Heart right ventricle (tissue), 16 donors: ENCODE data around the gene F2RL1. TPM values are rescaled to one million over a fixed set of nuclear protein-coding genes. Genes with fewer than 3 reads are reported as not detected.

Experiments
- ATAC-seq, 8 donors: fragments of 200-7000 bp; cut with Tn5 transposase; one replicate each; pipeline ENCODE4 v1.9.1; 2020; ENCODE audit warnings: mild to moderate bottlenecking in 8 of 8, moderate library complexity in 8 of 8, moderate number of reproducible peaks in 1 of 8
- DNase-seq, 2 donors: peaks; one replicate each; pipeline ENCODE4 v3.0.0-alpha.2; 2020
- H3K27ac ChIP-seq, 10 donors: fragments of 200-600 bp; sonication (generic) in 2 of 10; one replicate each; pipeline versions ENCODE4 v1.5.0 to v1.8.0; 2020 to 2022; ENCODE audit warnings: mild to moderate bottlenecking in 3 of 10
- H3K27me3 ChIP-seq, 7 donors: fragments of 200-600 bp; one replicate each; pipeline ENCODE4 v1.8.0; 2021 to 2022; ENCODE audit warnings: mild to moderate bottlenecking in 2 of 7
- H3K36me3 ChIP-seq, 9 donors: fragments of 200-600 bp; sonication (generic) in 1 of 9; one replicate each; pipeline versions ENCODE4 v1.5.0 to v1.8.0; 2020 to 2022; ENCODE audit warnings: mild to moderate bottlenecking in 2 of 9
- H3K4me1 ChIP-seq, 9 donors: fragments of 200-600 bp; sonication (generic) in 1 of 9; one replicate each; pipeline versions ENCODE4 v1.5.0 to v1.8.0; 2020 to 2022; ENCODE audit warnings: mild to moderate bottlenecking in 4 of 9
- H3K4me3 ChIP-seq, 10 donors: fragments of 200-600 bp; sonication (generic) in 2 of 10; one replicate each; pipeline versions ENCODE4 v1.5.0 to v1.8.0; 2020 to 2022; ENCODE audit warnings: mild to moderate bottlenecking in 7 of 10, moderate library complexity in 2 of 10
- H3K9me3 ChIP-seq, 11 donors: fragments of 200-600 bp in 10 of 11; sonication (generic) in 2 of 11; one replicate each; pipeline versions ENCODE4 v1.5.0 to v1.8.0; 2013 to 2022; ENCODE audit warnings: mild to moderate bottlenecking in 2 of 11, control low read depth in 1 of 11, moderate library complexity in 1 of 11
- CTCF ChIP-seq, 9 donors: fragments of 200-600 bp; sonication (generic) in 2 of 9; IDR thresholded peaks; one replicate each; pipeline versions ENCODE4 v1.5.0 to v1.8.0; 2021 to 2022; ENCODE audit warnings: antibody characterized with exemption in 9 of 9, mild to moderate bottlenecking in 5 of 9, moderate library complexity in 1 of 9
- WGBS, 2 donors: extraction: QIAGEN DNeasy Blood & Tissue Kit; methylation state at CpG; one replicate each; pipeline ENCODE4 v1.1.7; 2013; ENCODE audit warnings: inconsistent platforms in 1 of 2; 5-methylcytosine and 5-hydroxymethylcytosine counted together
- intact Hi-C, 10 donors: fragments of 100-400 bp; cut with DNase I; formaldehyde crosslinking; loops; one replicate each; pipeline versions ENCODE4 v1.11.1 to v1.14.2; 2022
- polyA plus RNA-seq, 2 donors: library from polyadenylated mRNA; stranded (reverse); fragments of 200-250 nt; gene quantifications; one replicate each; pipeline ENCODE4 v1.2.3, GENCODE V29; 2013
- total RNA-seq, 10 donors: library from RNA; stranded (reverse); fragmentation: NEBNext Ultra II Directional in 3 of 10; extraction: Animal tissue kit (Norgen Biotek cat#: 25700) in 3 of 10; gene quantifications; one replicate each; pipeline versions ENCODE4 v1.2.1 to v1.2.4, GENCODE V29; 2021 to 2023
- donor health status: Arrhythmogenic right ventricular cardiomyopathy.
- donor health status: ischemic (EF 13 %, LVEDD 7.1; RV severe dilation, severe dysfunction).
- donor health status: healthy with polysubstance abuse.
- donor health status: DM: no; HTN: yes; CAD: no.
- donor health status: DM: no; HTN: no; CAD: no.
- donor health status: ischemic (EF 25% LVEDD 6.9; RV normal size, moderate dysfunction).
- donor health status: ischemic (EF 25% LVEDD 5.7; RV mildly dilated, moderate dysfunction).
- donor health status: healthy.
- donor health status: DM: yes; HTN: yes; CAD: no.
- donor health status: Ischemic cardiomyopathy.
- donor health status: ischemic (EF 35%, LVEDD 5.7; RV mildly dilated, moderate dysfunction).
- donor health status: nonischemic (EF 11% LVEDD 7.7; RV severe dilation, severe dysfunction).
- donor health status: DM: yes; HTN: yes; CAD: no.
- donor health status: PGD.
- donor health status: ischemic (EF 29% LVEDD 5.4; RV normal size, mild dysfunction).
- donor health status: nonischemic (EF 23%, LVEDD 6.1; RV moderate dilation, normal function).

The F2RL1 gene
- total and polyA plus RNA-seq, 12 donors, result 0.56 to 3.9 (median 0.91) TPM

- no peaks in the 10 kb centered on the region for H3K36me3 ChIP-seq
- no peak for TF ChIP-seq CTCF (IDR thresholded peaks at IDR 0.05)
- intact Hi-C loops, result no loop called here
- ATAC-seq (no peak), DNase-seq (no peak)
- WGBS, 2 donors, result 86 to 88% methylated on average over 3 of the region's 3 CpGs
- no peaks in the 10 kb centered on the region for H3K9me3 ChIP-seq
- no peaks in the 10 kb centered on the region for H3K4me1 ChIP-seq
- no peak overlapping the region for H3K27ac ChIP-seq
- H3K27me3 ChIP-seq, result no peaks in the 10 kb centered on the region
- no peak overlapping the region for H3K4me3 ChIP-seq
These were observed 22.5 kb downstream of the F2RL1 start for GRCh38 chr5:76841361-76841760.

- Histone ChIP-seq H3K4me3 (no peak overlapping the region), H3K9me3 (no peaks in the 10 kb centered on the region), H3K36me3 (no peaks in the 10 kb centered on the region), H3K27me3 (peaks cover 0 to 6% (median 0%) of the 10 kb centered on the region in 7 donors), H3K27ac (no peak overlapping the region), H3K4me1 (peaks cover 0 to 11% (median 1%) of the 10 kb centered on the region in 9 donors)
- WGBS, 2 donors, result 94 to 98% methylated on average over 3 of the region's 3 CpGs
- no peak for DNase-seq
- intact Hi-C loops, result no loop called here
- TF ChIP-seq CTCF (IDR thresholded peaks at IDR 0.05), result no peak
- no peak for ATAC-seq
These were observed 27.1 kb downstream of the F2RL1 start for GRCh38 chr5:76845890-76846289.

GRCh38 chr5:76849419-76850291 is 30.8 kb downstream of the F2RL1 start, which contains the start of gene S100Z:
Gene S100Z (plus strand): TSS chr5:76850014. CDS start chr5:76875360, 25,346 bp downstream.
- Histone ChIP-seq H3K4me1 (peaks cover 0 to 44% (median 21%) of the 10 kb centered on the region in 9 donors), H3K27me3 (peaks cover 0 to 6% (median 0%) of the 10 kb centered on the region in 7 donors), H3K36me3 (no peaks in the 10 kb centered on the region), H3K27ac (peak within 1 kb of the TSS in 2 of 10 donors; percentile 68 to 91), H3K4me3 (peak within 1 kb of the TSS in 1 of 10 donors; percentile 35), H3K9me3 (no peaks in the 10 kb centered on the region)
- intact Hi-C loops, result no loop called here
- DNase-seq (no peak), ATAC-seq (no peak)
- WGBS, 2 donors, result 84 to 86% methylated on average over 18 of the region's 18 CpGs
- TF ChIP-seq CTCF (IDR thresholded peaks at IDR 0.05), result no peak

DNA sequence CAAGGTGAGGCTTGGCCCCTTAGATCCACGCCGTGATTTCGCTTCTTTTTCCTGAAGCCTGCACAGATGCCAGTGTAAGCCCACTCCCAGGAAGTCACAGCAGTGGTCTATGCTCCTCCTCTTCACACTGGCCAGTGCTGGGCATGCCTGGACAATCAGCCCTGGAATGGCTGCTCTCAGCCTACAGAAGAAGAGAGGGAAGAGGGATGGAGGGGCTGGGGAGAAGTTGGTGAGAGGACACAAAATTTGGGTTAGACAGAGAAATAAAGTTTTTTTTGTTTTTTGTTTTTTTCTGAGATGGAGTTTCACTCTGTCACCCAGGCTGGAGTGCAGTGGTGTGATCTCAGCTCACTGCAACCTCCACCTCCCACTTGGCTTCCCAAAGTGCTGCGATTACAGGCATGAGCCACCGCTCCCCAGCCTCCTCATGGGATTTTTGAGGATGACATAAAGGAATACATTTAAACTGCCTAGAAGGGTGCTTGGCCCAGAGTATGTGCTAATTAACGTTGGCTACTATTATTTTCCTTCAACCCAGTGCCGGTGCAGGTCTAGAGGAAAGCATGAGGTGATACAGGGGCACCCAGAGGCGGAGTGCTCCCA is 31.8 kb downstream of the F2RL1 start:
- peaks cover 0 to 54% (median 21%) of the 10 kb centered on the region in 9 donors for H3K4me1 ChIP-seq
- intact Hi-C loops, result no loop called here
- H3K27ac ChIP-seq, result peak overlapping the region in 2 of 10 donors; percentile 68 to 91
- no peaks in the 10 kb centered on the region for H3K9me3 ChIP-seq
- peak overlapping the region in 1 of 10 donors; percentile 35 for H3K4me3 ChIP-seq
- 80 to 86% methylated on average over 8 of the region's 8 CpGs for WGBS, 2 donors
- no peak for TF ChIP-seq CTCF (IDR thresholded peaks at IDR 0.05)
- ATAC-seq (peak in 3 of 8 donors; percentile 22 to 46 (median 29)), DNase-seq (no peak)
- H3K36me3 ChIP-seq, result no peaks in the 10 kb centered on the region
- H3K27me3 ChIP-seq, result peaks cover 0 to 6% (median 0%) of the 10 kb centered on the region in 7 donors
